Panc1 (cell line): Measurements from ENCODE around the gene LHX4.

Experiments
- POLR2AphosphoS5 ChIP-seq: IDR thresholded peaks from 2 replicates; pipeline ENCODE4 v1.6.1; 2012; ENCODE audit warnings: mild to moderate bottlenecking, low read depth, low read length, moderate library complexity
- SIN3A ChIP-seq: IDR thresholded peaks from 2 replicates; pipeline ENCODE4 v1.6.1; 2012; ENCODE audit warnings: low read depth, mild to moderate bottlenecking, low read length, moderate library complexity, borderline replicate concordance; ENCODE audit not compliant: insufficient read depth
- TCF7L2 ChIP-seq: IDR thresholded peaks from 2 replicates; pipeline ENCODE4 v1.6.1; 2011; ENCODE audit warnings: mild to moderate bottlenecking, low read depth, low read length, inconsistent platforms
- TF ChIP-seq, protein P1 (sequence below): fragments of 450-650 bp; IDR thresholded peaks from 2 replicates; pipeline ENCODE4 v1.5.1; 2017; ENCODE audit warnings: mild to moderate bottlenecking
- TF ChIP-seq, protein P2 (sequence below), 2 experiments: IDR thresholded peaks; 2 replicates each; pipeline ENCODE4 v1.6.1; 2011 to 2012; ENCODE audit warnings: low read depth in 2 of 2, control low read depth in 1 of 2, low read length in 1 of 2, mild to moderate bottlenecking in 1 of 2, moderate library complexity in 1 of 2; ENCODE audit not compliant: insufficient read depth in 1 of 2

DNA sequence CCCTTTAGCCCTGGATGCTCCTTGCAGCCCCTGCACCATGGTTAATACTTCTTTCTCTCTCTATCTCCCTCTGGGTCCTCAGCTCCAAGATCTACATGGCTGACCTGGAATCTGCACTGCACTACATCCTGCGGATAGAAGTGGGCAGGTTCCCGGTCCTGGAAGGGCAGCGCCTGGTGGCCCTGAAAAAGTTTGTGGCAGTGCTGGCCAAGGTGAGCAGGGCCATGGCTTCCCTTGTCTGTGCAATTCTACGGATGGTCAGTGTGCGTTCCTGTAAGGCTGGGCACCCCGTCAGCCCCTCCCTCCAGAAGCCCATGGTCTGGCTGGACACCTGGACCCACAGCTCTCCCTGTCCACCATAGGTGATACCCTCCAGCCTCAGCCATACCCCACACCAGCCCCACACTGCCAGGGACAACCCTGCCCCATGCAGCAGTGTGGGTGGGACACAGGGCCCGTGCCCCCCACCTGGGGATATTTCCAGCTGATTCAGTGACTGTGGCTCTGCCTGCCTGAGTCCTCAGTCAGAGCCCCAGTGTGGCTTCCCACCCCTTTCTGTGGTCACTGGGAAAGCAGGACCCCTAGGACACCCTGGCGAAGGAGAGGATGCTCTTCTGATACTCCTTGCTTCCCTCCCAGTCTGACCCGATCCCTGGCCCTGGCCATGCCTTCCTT, 44.0 kb upstream of the LHX4 start:
- TF ChIP-seq, protein P1, sequence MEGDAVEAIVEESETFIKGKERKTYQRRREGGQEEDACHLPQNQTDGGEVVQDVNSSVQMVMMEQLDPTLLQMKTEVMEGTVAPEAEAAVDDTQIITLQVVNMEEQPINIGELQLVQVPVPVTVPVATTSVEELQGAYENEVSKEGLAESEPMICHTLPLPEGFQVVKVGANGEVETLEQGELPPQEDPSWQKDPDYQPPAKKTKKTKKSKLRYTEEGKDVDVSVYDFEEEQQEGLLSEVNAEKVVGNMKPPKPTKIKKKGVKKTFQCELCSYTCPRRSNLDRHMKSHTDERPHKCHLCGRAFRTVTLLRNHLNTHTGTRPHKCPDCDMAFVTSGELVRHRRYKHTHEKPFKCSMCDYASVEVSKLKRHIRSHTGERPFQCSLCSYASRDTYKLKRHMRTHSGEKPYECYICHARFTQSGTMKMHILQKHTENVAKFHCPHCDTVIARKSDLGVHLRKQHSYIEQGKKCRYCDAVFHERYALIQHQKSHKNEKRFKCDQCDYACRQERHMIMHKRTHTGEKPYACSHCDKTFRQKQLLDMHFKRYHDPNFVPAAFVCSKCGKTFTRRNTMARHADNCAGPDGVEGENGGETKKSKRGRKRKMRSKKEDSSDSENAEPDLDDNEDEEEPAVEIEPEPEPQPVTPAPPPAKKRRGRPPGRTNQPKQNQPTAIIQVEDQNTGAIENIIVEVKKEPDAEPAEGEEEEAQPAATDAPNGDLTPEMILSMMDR = no peak
- TF ChIP-seq, protein P2, sequence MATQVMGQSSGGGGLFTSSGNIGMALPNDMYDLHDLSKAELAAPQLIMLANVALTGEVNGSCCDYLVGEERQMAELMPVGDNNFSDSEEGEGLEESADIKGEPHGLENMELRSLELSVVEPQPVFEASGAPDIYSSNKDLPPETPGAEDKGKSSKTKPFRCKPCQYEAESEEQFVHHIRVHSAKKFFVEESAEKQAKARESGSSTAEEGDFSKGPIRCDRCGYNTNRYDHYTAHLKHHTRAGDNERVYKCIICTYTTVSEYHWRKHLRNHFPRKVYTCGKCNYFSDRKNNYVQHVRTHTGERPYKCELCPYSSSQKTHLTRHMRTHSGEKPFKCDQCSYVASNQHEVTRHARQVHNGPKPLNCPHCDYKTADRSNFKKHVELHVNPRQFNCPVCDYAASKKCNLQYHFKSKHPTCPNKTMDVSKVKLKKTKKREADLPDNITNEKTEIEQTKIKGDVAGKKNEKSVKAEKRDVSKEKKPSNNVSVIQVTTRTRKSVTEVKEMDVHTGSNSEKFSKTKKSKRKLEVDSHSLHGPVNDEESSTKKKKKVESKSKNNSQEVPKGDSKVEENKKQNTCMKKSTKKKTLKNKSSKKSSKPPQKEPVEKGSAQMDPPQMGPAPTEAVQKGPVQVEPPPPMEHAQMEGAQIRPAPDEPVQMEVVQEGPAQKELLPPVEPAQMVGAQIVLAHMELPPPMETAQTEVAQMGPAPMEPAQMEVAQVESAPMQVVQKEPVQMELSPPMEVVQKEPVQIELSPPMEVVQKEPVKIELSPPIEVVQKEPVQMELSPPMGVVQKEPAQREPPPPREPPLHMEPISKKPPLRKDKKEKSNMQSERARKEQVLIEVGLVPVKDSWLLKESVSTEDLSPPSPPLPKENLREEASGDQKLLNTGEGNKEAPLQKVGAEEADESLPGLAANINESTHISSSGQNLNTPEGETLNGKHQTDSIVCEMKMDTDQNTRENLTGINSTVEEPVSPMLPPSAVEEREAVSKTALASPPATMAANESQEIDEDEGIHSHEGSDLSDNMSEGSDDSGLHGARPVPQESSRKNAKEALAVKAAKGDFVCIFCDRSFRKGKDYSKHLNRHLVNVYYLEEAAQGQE (IDR thresholded peaks at IDR 0.05; ENCODE audit: insufficient read depth in 1 of 2, low read depth in 2 of 2, low read length in 1 of 2) = no peak
- TF ChIP-seq TCF7L2 (no peak), POLR2AphosphoS5 (no peak), SIN3A (no peak)
